ENCODE data around the gene CRYZL1.

Gene CRYZL1

GRCh38 chr21:33568448-33568847 lies 73.1 kb downstream of the CRYZL1 start:
- Histone ChIP-seq H3K79me2 (ENCODE audit: control insufficient read depth, insufficient read depth, low read length) (peaks cover 4% of the 10 kb centered on the region), H3K27ac (ENCODE audit: low read depth, low read length) (no peak overlapping the region), H3K4me2 (ENCODE audit: low read length) (no peak overlapping the region), H3K56ac (ENCODE audit: low read length) (no peak overlapping the region), H3K23ac (ENCODE audit: low read length) (no peak overlapping the region), H3K4ac (ENCODE audit: low read depth, low read length) (no peak overlapping the region), H3K9ac (ENCODE audit: low read length) (no peak overlapping the region), H3K4me1 (ENCODE audit: control insufficient read depth, low read depth, low read length) (no peaks in the 10 kb centered on the region), H2AK5ac (ENCODE audit: low read length) (no peak overlapping the region), H2BK5ac (ENCODE audit: low read length) (no peak overlapping the region), H4K8ac (ENCODE audit: low read depth, low read length) (no peak overlapping the region), H3K18ac (ENCODE audit: low read length) (no peak overlapping the region), H3K36me3 (ENCODE audit: control insufficient read depth, insufficient read depth, low read length) (peaks cover 10% of the 10 kb centered on the region), H3K27me3 (ENCODE audit: insufficient read depth, low read length, poor library complexity) (no peaks in the 10 kb centered on the region), H3K79me1 (ENCODE audit: low read length) (peaks cover 4% of the 10 kb centered on the region), H3K4me3 (ENCODE audit: low read length) (no peak overlapping the region), H2BK15ac (replicated peaks; ENCODE audit: low read depth) (no peak overlapping the region), H4K5ac (ENCODE audit: low read length) (no peak overlapping the region), H2BK120ac (ENCODE audit: low read depth, low read length) (no peak overlapping the region)
- no peak for DNase-seq
- no CpG with 5 or more reads among the region's 2 CpGs for WGBS (ENCODE audit: extremely low coverage, insufficient coverage, low lambda C conversion rate)

DNA sequence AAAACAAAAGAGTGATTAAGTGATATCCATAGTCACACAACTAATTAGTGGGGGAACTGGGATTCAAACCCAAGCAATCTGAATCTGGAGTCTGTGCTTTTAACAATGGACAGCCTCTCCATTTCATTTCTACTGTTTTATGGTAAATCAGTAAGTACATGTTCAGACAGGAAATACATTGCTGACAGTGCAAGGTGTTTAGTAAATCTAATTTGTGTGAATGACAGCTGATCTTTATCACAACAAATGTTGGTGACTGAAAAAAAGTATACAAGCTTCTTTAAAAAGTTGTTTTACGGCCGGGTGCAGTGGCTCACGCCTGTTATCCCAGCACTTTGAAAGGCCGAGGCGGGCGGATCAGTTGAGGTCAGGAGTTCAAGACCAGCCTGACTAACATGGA lies 73.6 kb downstream of the CRYZL1 start:
- Histone ChIP-seq H3K4me1 (ENCODE audit: control insufficient read depth, low read depth, low read length) (no peaks in the 10 kb centered on the region), H3K79me1 (ENCODE audit: low read length) (peaks cover 4% of the 10 kb centered on the region), H4K8ac (ENCODE audit: low read depth, low read length) (no peak overlapping the region), H2AK5ac (ENCODE audit: low read length) (no peak overlapping the region), H2BK120ac (ENCODE audit: low read depth, low read length) (no peak overlapping the region), H3K4me2 (ENCODE audit: low read length) (no peak overlapping the region), H4K5ac (ENCODE audit: low read length) (no peak overlapping the region), H3K27ac (ENCODE audit: low read depth, low read length) (no peak overlapping the region), H3K56ac (ENCODE audit: low read length) (no peak overlapping the region), H3K4ac (ENCODE audit: low read depth, low read length) (no peak overlapping the region), H3K36me3 (ENCODE audit: control insufficient read depth, insufficient read depth, low read length) (peaks cover 10% of the 10 kb centered on the region), H3K18ac (ENCODE audit: low read length) (no peak overlapping the region), H3K23ac (ENCODE audit: low read length) (no peak overlapping the region), H3K27me3 (ENCODE audit: insufficient read depth, low read length, poor library complexity) (no peaks in the 10 kb centered on the region), H3K4me3 (ENCODE audit: low read length) (no peak overlapping the region), H2BK15ac (replicated peaks; ENCODE audit: low read depth) (no peak overlapping the region), H3K79me2 (ENCODE audit: control insufficient read depth, insufficient read depth, low read length) (peaks cover 4% of the 10 kb centered on the region), H2BK5ac (ENCODE audit: low read length) (no peak overlapping the region), H3K9ac (ENCODE audit: low read length) (no peak overlapping the region)
- no CpG with 5 or more reads among the region's 6 CpGs for WGBS (ENCODE audit: extremely low coverage, insufficient coverage, low lambda C conversion rate)
- DNase-seq, result no peak

DNA sequence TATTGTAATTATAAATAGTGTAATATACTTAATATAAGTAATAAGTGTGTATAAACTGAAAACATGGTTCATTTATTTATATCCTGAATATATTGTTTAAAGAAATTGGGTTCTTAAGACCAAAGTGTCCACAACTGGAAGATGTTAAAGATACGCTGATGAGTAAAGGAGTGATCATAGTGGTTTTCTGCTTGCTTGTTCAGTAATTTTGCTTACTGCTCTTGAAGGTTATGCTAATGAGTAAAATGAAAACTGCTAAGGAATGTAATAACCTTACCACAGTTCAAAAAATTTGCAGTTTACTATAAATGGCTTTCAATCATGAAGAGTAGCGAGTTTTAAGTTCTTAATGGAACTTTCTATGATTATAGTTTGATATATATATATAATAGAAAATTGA lies 75.0 kb downstream of the CRYZL1 start:
- H3K27ac ChIP-seq (ENCODE audit: low read depth, low read length), result no peak overlapping the region
- H3K27me3 ChIP-seq (ENCODE audit: insufficient read depth, low read length, poor library complexity), result no peaks in the 10 kb centered on the region
- no peak overlapping the region for H3K18ac ChIP-seq (ENCODE audit: low read length)
- H3K4ac ChIP-seq (ENCODE audit: low read depth, low read length), result no peak overlapping the region
- no peak for DNase-seq
- no peak overlapping the region for H2BK5ac ChIP-seq (ENCODE audit: low read length)
- no peak overlapping the region for H2BK120ac ChIP-seq (ENCODE audit: low read depth, low read length)
- H4K5ac ChIP-seq (ENCODE audit: low read length), result no peak overlapping the region
- H3K56ac ChIP-seq (ENCODE audit: low read length), result no peak overlapping the region
- H3K79me1 ChIP-seq (ENCODE audit: low read length), result peaks cover 7% of the 10 kb centered on the region
- no peak overlapping the region for H4K8ac ChIP-seq (ENCODE audit: low read depth, low read length)
- H3K79me2 ChIP-seq (ENCODE audit: control insufficient read depth, insufficient read depth, low read length), result peaks cover 6% of the 10 kb centered on the region
- WGBS (ENCODE audit: extremely low coverage, insufficient coverage, low lambda C conversion rate), result no CpG with 5 or more reads among the region's 2 CpGs
- no peak overlapping the region for H3K23ac ChIP-seq (ENCODE audit: low read length)
- no peaks in the 10 kb centered on the region for H3K4me1 ChIP-seq (ENCODE audit: control insufficient read depth, low read depth, low read length)
- peaks cover 9% of the 10 kb centered on the region for H3K36me3 ChIP-seq (ENCODE audit: control insufficient read depth, insufficient read depth, low read length)
- no peak overlapping the region for H3K4me2 ChIP-seq (ENCODE audit: low read length)
- no peak overlapping the region for H3K4me3 ChIP-seq (ENCODE audit: low read length)
- H2AK5ac ChIP-seq (ENCODE audit: low read length), result no peak overlapping the region
- H2BK15ac ChIP-seq (replicated peaks; ENCODE audit: low read depth), result no peak overlapping the region
- no peak overlapping the region for H3K9ac ChIP-seq (ENCODE audit: low read length)

- H3K4me3 ChIP-seq (ENCODE audit: low read length), result no peak overlapping the region
- H2BK5ac ChIP-seq (ENCODE audit: low read length), result no peak overlapping the region
- H2BK15ac ChIP-seq (replicated peaks; ENCODE audit: low read depth), result no peak overlapping the region
- DNase-seq, result no peak
- H3K27ac ChIP-seq (ENCODE audit: low read depth, low read length), result no peak overlapping the region
- no peaks in the 10 kb centered on the region for H3K4me1 ChIP-seq (ENCODE audit: control insufficient read depth, low read depth, low read length)
- H3K27me3 ChIP-seq (ENCODE audit: insufficient read depth, low read length, poor library complexity), result no peaks in the 10 kb centered on the region
- peaks cover 11% of the 10 kb centered on the region for H3K79me1 ChIP-seq (ENCODE audit: low read length)
- no peak overlapping the region for H4K8ac ChIP-seq (ENCODE audit: low read depth, low read length)
- no peak overlapping the region for H2BK120ac ChIP-seq (ENCODE audit: low read depth, low read length)
- no peak overlapping the region for H3K4ac ChIP-seq (ENCODE audit: low read depth, low read length)
- H3K23ac ChIP-seq (ENCODE audit: low read length), result no peak overlapping the region
- no peak overlapping the region for H2AK5ac ChIP-seq (ENCODE audit: low read length)
- H3K18ac ChIP-seq (ENCODE audit: low read length), result no peak overlapping the region
- no peak overlapping the region for H3K56ac ChIP-seq (ENCODE audit: low read length)
- no CpG with 5 or more reads among the region's 2 CpGs for WGBS (ENCODE audit: extremely low coverage, insufficient coverage, low lambda C conversion rate)
- no peak overlapping the region for H4K5ac ChIP-seq (ENCODE audit: low read length)
- peaks cover 12% of the 10 kb centered on the region for H3K36me3 ChIP-seq (ENCODE audit: control insufficient read depth, insufficient read depth, low read length)
- peaks cover 14% of the 10 kb centered on the region for H3K79me2 ChIP-seq (ENCODE audit: control insufficient read depth, insufficient read depth, low read length)
- H3K4me2 ChIP-seq (ENCODE audit: low read length), result no peak overlapping the region
- H3K9ac ChIP-seq (ENCODE audit: low read length), result no peak overlapping the region
Measured at GRCh38 chr21:33562389-33562788, 79.2 kb downstream of the CRYZL1 start.

DNA sequence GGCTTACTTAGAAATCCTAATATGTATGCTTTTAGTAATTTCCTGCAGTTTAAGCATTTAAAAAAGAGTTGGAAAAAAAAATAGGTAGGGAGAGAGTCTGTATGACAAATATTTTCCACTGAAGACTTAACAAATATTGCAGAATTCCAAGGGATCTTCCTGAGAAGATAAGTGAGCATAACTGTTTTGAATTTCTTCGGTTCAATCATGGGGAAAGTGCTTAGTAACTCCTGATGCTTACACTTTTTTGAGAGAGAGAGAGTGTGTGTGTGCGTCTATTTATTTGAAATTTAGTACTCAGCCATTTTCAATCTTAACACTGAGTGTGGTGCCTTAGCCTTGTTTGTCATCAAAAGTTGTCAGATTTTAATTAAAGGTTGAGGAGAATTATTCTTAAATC lies 80.2 kb downstream of the CRYZL1 start:
- H3K27ac ChIP-seq (ENCODE audit: low read depth, low read length), result no peak overlapping the region
- no peak overlapping the region for H3K56ac ChIP-seq (ENCODE audit: low read length)
- peaks cover 14% of the 10 kb centered on the region for H3K36me3 ChIP-seq (ENCODE audit: control insufficient read depth, insufficient read depth, low read length)
- no peaks in the 10 kb centered on the region for H3K4me1 ChIP-seq (ENCODE audit: control insufficient read depth, low read depth, low read length)
- no peak overlapping the region for H3K18ac ChIP-seq (ENCODE audit: low read length)
- no peak overlapping the region for H2BK5ac ChIP-seq (ENCODE audit: low read length)
- H4K8ac ChIP-seq (ENCODE audit: low read depth, low read length), result no peak overlapping the region
- no peak overlapping the region for H3K4me3 ChIP-seq (ENCODE audit: low read length)
- H3K27me3 ChIP-seq (ENCODE audit: insufficient read depth, low read length, poor library complexity), result no peaks in the 10 kb centered on the region
- H3K23ac ChIP-seq (ENCODE audit: low read length), result no peak overlapping the region
- no peak for DNase-seq
- no CpG with 5 or more reads among the region's 2 CpGs for WGBS (ENCODE audit: extremely low coverage, insufficient coverage, low lambda C conversion rate)
- H3K4me2 ChIP-seq (ENCODE audit: low read length), result no peak overlapping the region
- peaks cover 22% of the 10 kb centered on the region for H3K79me2 ChIP-seq (ENCODE audit: control insufficient read depth, insufficient read depth, low read length)
- H3K4ac ChIP-seq (ENCODE audit: low read depth, low read length), result no peak overlapping the region
- no peak overlapping the region for H2AK5ac ChIP-seq (ENCODE audit: low read length)
- no peak overlapping the region for H2BK15ac ChIP-seq (replicated peaks; ENCODE audit: low read depth)
- no peak overlapping the region for H4K5ac ChIP-seq (ENCODE audit: low read length)
- H3K79me1 ChIP-seq (ENCODE audit: low read length), result peaks cover 16% of the 10 kb centered on the region
- H2BK120ac ChIP-seq (ENCODE audit: low read depth, low read length), result no peak overlapping the region
- no peak overlapping the region for H3K9ac ChIP-seq (ENCODE audit: low read length)

DNA sequence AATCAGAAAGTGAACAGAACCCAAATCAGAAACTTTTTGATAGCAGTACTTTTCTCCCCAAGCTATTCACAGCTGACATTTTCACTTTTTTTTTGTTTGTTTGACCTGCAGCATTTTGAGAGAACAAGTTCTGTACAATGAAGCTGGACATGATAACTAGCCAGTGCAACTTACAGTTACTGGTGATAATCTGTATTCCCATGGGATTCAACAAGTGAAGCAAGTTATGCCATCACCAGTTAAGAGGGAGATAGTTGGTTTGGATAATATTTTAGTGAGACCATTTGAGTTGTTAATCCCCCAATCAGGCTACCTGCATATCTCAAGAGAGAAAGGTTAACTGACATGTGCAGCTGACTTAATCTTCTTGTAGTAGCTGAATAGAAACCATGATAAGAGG lies 80.6 kb downstream of the CRYZL1 start:
- no peak overlapping the region for H3K56ac ChIP-seq (ENCODE audit: low read length)
- no peaks in the 10 kb centered on the region for H3K27me3 ChIP-seq (ENCODE audit: insufficient read depth, low read length, poor library complexity)
- no peak overlapping the region for H2AK5ac ChIP-seq (ENCODE audit: low read length)
- peaks cover 25% of the 10 kb centered on the region for H3K79me2 ChIP-seq (ENCODE audit: control insufficient read depth, insufficient read depth, low read length)
- H3K4me2 ChIP-seq (ENCODE audit: low read length), result no peak overlapping the region
- no peak overlapping the region for H3K27ac ChIP-seq (ENCODE audit: low read depth, low read length)
- no peak for DNase-seq
- no peak overlapping the region for H2BK15ac ChIP-seq (replicated peaks; ENCODE audit: low read depth)
- H3K18ac ChIP-seq (ENCODE audit: low read length), result no peak overlapping the region
- no peak overlapping the region for H2BK120ac ChIP-seq (ENCODE audit: low read depth, low read length)
- H3K4ac ChIP-seq (ENCODE audit: low read depth, low read length), result no peak overlapping the region
- no peak overlapping the region for H4K8ac ChIP-seq (ENCODE audit: low read depth, low read length)
- H3K79me1 ChIP-seq (ENCODE audit: low read length), result peaks cover 16% of the 10 kb centered on the region
- H2BK5ac ChIP-seq (ENCODE audit: low read length), result no peak overlapping the region
- no peak overlapping the region for H3K9ac ChIP-seq (ENCODE audit: low read length)
- no peaks in the 10 kb centered on the region for H3K4me1 ChIP-seq (ENCODE audit: control insufficient read depth, low read depth, low read length)
- H4K5ac ChIP-seq (ENCODE audit: low read length), result no peak overlapping the region
- no peak overlapping the region for H3K23ac ChIP-seq (ENCODE audit: low read length)
- peaks cover 14% of the 10 kb centered on the region for H3K36me3 ChIP-seq (ENCODE audit: control insufficient read depth, insufficient read depth, low read length)
- H3K4me3 ChIP-seq (ENCODE audit: low read length), result no peak overlapping the region
